Brain pericyte (primary cell): ENCODE results near the gene MC1R.
"Not testable (repeated sequence)": the region's sequence is repeated elsewhere in the genome, so short reads cannot be mapped to it uniquely, and the experiment has no call there.

Experiments
- DNase-seq: peaks from one replicate; pipeline ENCODE4 v3.0.0-alpha.2; 2012; ENCODE audit warnings: low read depth, low spot score

Gene MC1R

GRCh38 chr16:89958596-89958995, 39.9 kb downstream of the MC1R start:
- DNase-seq: no peak

GRCh38 chr16:89960966-89961365, 42.3 kb downstream of the MC1R start:
- DNase-seq: no peak

- no peak for DNase-seq
Measured at GRCh38 chr16:89961920-89962319, 43.3 kb downstream of the MC1R start.

- DNase-seq: no peak
Measured at GRCh38 chr16:89962754-89963498, 44.3 kb downstream of the MC1R start.

GRCh38 chr16:89964201-89964600, 45.5 kb downstream of the MC1R start:
- DNase-seq: no peak

GRCh38 chr16:89965447-89966225, 47.0 kb downstream of the MC1R start:
- DNase-seq: no peak

- no peak for DNase-seq
Measured at GRCh38 chr16:89966756-89967155, 48.1 kb downstream of the MC1R start.

GRCh38 chr16:89967436-89967835, 48.8 kb downstream of the MC1R start:
- DNase-seq: not testable (repeated sequence)

- DNase-seq: not testable (repeated sequence)
Measured at GRCh38 chr16:89968074-89968473, 49.4 kb downstream of the MC1R start.

GRCh38 chr16:89969741-89970410, 51.2 kb downstream of the MC1R start:
- no peak for DNase-seq
